Measurements from ENCODE around the gene WDFY4. TPM values are rescaled to one million over a fixed set of nuclear protein-coding genes. Genes with fewer than 3 reads are reported as not detected.

WDFY4 gene
- total RNA-seq, 1 donor from 2014 or later = 4.3 TPM

GRCh38 chr10:48760983-48761382, 76.3 kb downstream of the WDFY4 start:
- no peaks in the 10 kb centered on the region for H3K4me1 Mint-ChIP-seq
- no peak overlapping the region for H3K4me3 Mint-ChIP-seq
- no peak for DNase-seq (ENCODE audit: low spot score in 2 of 2, unreplicated experiment in 2 of 2)
- no peak overlapping the region for H3K27ac Mint-ChIP-seq
- H3K9me3 Mint-ChIP-seq = peaks cover 6% of the 10 kb centered on the region
- TF ChIP-seq, protein P1, sequence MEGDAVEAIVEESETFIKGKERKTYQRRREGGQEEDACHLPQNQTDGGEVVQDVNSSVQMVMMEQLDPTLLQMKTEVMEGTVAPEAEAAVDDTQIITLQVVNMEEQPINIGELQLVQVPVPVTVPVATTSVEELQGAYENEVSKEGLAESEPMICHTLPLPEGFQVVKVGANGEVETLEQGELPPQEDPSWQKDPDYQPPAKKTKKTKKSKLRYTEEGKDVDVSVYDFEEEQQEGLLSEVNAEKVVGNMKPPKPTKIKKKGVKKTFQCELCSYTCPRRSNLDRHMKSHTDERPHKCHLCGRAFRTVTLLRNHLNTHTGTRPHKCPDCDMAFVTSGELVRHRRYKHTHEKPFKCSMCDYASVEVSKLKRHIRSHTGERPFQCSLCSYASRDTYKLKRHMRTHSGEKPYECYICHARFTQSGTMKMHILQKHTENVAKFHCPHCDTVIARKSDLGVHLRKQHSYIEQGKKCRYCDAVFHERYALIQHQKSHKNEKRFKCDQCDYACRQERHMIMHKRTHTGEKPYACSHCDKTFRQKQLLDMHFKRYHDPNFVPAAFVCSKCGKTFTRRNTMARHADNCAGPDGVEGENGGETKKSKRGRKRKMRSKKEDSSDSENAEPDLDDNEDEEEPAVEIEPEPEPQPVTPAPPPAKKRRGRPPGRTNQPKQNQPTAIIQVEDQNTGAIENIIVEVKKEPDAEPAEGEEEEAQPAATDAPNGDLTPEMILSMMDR (IDR thresholded peaks at IDR 0.05; ENCODE audit: unreplicated experiment) = no peak
- H3K27me3 Mint-ChIP-seq (ENCODE audit: low read depth) = peaks cover 59% of the 10 kb centered on the region
- H3K36me3 Mint-ChIP-seq = no peaks in the 10 kb centered on the region

- Mint-ChIP-seq H3K27ac (no peak overlapping the region), H3K4me1 (no peaks in the 10 kb centered on the region), H3K4me3 (no peak overlapping the region), H3K36me3 (no peaks in the 10 kb centered on the region), H3K9me3 (peaks cover 4% of the 10 kb centered on the region), H3K27me3 (ENCODE audit: low read depth) (peaks cover 47% of the 10 kb centered on the region)
- TF ChIP-seq, protein P1 (IDR thresholded peaks at IDR 0.05; ENCODE audit: unreplicated experiment) = no peak
- no peak for DNase-seq (ENCODE audit: low spot score in 2 of 2, unreplicated experiment in 2 of 2)
These were observed 77.7 kb downstream of the WDFY4 start for GRCh38 chr10:48762064-48763042.

- Mint-ChIP-seq H3K9me3 (no peaks in the 10 kb centered on the region), H3K27ac (no peak overlapping the region), H3K27me3 (ENCODE audit: low read depth) (peaks cover 36% of the 10 kb centered on the region), H3K4me1 (no peaks in the 10 kb centered on the region), H3K36me3 (no peaks in the 10 kb centered on the region), H3K4me3 (no peak overlapping the region)
- no peak for DNase-seq (ENCODE audit: low spot score in 2 of 2, unreplicated experiment in 2 of 2)
- TF ChIP-seq, protein P1 (IDR thresholded peaks at IDR 0.05; ENCODE audit: unreplicated experiment) = no peak
These were observed 78.8 kb downstream of the WDFY4 start for GRCh38 chr10:48763403-48763965.

GRCh38 chr10:48764486-48764885, 79.8 kb downstream of the WDFY4 start:
- H3K36me3 Mint-ChIP-seq = no peaks in the 10 kb centered on the region
- H3K27me3 Mint-ChIP-seq (ENCODE audit: low read depth) = peaks cover 28% of the 10 kb centered on the region
- no peaks in the 10 kb centered on the region for H3K4me1 Mint-ChIP-seq
- TF ChIP-seq, protein P1 (IDR thresholded peaks at IDR 0.05; ENCODE audit: unreplicated experiment) = no peak
- DNase-seq (ENCODE audit: low spot score in 2 of 2, unreplicated experiment in 2 of 2) = no peak
- no peak overlapping the region for H3K4me3 Mint-ChIP-seq
- no peak overlapping the region for H3K27ac Mint-ChIP-seq
- no peaks in the 10 kb centered on the region for H3K9me3 Mint-ChIP-seq

DNA sequence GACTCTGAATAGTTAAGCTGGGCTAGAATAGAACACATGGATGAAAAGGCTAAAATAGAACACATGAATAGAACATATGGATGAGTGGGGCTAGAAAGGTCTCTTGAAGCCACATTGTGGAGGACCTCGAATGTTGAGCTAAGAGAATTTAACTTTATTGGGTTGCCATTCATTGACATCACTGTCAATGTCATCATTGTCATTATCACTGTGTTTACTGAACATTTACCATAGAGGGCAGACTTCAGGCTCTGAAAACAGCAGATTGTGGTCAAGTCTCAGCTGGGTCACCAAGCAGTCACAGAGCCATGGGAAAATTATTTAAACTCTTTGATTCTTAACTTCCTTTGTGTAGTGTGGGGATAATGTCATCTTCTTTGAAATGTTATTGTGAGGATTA, 80.4 kb downstream of the WDFY4 start:
- TF ChIP-seq, protein P1 (IDR thresholded peaks at IDR 0.05; ENCODE audit: unreplicated experiment) = no peak
- peaks cover 22% of the 10 kb centered on the region for H3K27me3 Mint-ChIP-seq (ENCODE audit: low read depth)
- no peak for DNase-seq (ENCODE audit: low spot score in 2 of 2, unreplicated experiment in 2 of 2)
- H3K36me3 Mint-ChIP-seq = no peaks in the 10 kb centered on the region
- H3K9me3 Mint-ChIP-seq = no peaks in the 10 kb centered on the region
- no peak overlapping the region for H3K27ac Mint-ChIP-seq
- no peak overlapping the region for H3K4me3 Mint-ChIP-seq
- H3K4me1 Mint-ChIP-seq = no peaks in the 10 kb centered on the region

Data from mesothelial cell of epicardium (in vitro differentiated cells).